Measurements from ENCODE around the gene NCAM1.

- TF ChIP-seq POLR2A (IDR thresholded peaks at IDR 0.05) (no peak), CTCF (IDR thresholded peaks at IDR 0.05) (no peak)
These were observed 238.6 kb downstream of the NCAM1 start for GRCh38 chr11:113199866-113200265.

Measured in thyroid gland (tissue), 4 donors.